Measurements from ENCODE around the gene CCM2.

The CCM2 gene

DNA sequence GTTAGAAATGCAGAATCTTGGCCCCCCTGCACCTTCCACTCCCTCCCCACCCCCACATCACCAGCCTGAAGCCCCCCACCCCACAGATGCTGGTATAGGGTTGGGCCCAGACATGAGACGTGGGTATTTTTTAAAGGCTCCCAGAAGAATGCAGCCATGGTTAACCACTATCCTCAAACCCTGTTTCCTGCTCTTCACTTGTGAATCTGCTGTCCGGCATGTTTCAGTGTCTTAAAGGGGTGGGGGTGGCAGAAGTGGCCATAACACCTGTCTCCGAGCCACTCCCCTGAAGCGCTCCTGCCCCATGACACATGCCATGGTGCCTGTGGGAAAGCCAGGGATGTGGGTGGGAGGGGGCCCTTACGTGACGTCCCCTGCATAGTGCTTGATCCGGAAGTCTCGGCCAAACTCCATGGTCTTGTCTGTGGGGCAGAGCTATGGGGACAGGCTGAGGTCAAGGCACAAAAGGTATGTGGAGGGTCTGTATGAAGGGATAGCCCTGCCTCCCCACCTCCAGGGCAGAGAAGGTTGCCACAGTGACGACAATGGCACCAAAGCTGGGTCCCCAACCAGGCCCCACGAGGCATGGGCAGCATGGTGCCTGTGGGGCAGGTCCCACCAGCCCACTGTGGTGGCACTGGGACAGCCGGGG lies 30.8 kb upstream of the CCM2 start:
- DNase-seq = no peak

DNA sequence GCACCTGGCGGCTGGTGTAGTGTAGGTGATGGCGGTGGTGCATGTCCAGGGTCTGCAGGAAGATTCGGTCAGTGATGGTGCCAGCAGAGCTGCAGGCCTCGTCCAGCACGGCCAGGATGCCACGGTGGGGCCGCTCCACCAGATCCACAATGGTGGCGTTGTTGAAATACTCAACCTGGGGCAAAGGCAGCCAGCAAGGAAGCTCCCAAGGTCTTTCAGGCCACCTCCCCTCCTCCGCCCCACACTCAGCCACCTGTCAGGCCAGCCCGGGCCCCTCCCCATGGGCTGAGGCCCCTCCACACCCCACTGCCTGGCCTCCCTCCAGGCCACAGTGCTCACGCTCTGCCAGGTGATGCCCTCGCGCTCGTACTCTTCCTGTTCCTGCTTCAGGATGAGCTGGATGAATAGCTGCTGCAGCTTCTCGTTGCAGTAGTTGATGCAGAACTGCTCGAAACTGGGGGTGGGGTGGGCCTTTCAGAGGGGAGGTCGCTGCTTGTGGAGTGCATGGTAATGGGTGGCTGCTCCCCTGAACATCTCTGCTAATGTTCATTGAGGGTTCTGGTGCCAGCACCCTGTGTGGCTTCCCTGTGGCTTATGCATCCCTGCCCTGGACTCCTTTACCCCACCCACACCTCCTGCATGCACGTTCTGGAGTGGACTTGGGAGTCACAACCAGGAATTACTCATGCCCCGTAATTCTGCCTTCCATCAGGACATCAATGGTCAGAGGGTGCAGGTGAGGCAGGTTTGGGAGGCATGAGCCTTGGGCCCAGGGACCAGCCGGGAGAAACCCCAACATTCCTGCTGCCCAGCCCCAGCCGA lies 30.1 kb upstream of the CCM2 start:
- DNase-seq = no peak

- DNase-seq = no peak
These were observed 29.4 kb upstream of the CCM2 start for GRCh38 chr7:44970523-44971051.

GRCh38 chr7:44971188-44971901 lies 28.7 kb upstream of the CCM2 start:
- DNase-seq = no peak

DNA sequence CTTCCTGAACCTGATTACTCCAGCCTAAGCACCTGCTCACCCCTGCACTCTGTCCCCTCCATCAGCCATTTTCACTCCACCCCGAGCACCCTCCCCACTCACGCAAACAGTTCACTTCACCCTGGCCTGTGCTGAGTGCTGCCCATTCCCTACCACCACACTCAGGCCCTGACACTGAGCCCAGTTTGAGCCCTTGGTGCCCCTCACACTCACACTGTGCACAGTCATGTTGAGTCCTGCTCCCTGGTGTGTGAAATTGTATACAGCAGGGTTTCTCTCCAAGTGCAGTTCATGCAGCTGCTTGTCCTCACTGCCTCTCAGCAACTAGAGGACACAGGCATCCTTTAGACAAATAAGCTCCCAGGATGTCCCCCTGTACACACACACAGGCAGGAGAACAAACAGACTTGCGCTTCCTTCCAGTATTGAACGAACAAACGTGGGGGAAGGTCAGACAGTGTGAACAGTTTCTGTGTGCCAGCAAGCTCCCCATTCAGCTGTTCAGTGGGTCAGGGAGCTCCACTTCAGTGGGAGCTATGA lies 28.0 kb upstream of the CCM2 start:
- DNase-seq = no peak

DNA sequence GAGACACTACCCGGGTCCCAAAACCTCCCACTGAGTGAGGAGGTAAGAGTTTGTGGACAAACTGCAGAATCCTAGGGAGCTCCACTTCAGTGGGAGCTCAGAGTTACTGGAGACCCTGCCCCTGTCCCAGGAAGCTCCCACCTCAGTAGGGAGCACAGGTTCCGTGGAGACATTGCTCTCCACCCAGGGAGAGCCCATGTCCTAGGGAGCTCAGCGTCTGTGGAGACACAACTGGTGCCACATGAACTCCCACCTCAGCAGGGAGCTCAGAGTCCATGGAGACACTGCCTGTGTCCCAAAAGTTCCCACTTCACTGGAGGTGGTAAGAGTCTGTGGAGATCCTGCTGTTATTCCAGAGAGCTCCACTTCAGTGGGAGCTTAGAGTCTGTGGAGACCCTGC lies 27.4 kb upstream of the CCM2 start:
- no peak for DNase-seq

DNA sequence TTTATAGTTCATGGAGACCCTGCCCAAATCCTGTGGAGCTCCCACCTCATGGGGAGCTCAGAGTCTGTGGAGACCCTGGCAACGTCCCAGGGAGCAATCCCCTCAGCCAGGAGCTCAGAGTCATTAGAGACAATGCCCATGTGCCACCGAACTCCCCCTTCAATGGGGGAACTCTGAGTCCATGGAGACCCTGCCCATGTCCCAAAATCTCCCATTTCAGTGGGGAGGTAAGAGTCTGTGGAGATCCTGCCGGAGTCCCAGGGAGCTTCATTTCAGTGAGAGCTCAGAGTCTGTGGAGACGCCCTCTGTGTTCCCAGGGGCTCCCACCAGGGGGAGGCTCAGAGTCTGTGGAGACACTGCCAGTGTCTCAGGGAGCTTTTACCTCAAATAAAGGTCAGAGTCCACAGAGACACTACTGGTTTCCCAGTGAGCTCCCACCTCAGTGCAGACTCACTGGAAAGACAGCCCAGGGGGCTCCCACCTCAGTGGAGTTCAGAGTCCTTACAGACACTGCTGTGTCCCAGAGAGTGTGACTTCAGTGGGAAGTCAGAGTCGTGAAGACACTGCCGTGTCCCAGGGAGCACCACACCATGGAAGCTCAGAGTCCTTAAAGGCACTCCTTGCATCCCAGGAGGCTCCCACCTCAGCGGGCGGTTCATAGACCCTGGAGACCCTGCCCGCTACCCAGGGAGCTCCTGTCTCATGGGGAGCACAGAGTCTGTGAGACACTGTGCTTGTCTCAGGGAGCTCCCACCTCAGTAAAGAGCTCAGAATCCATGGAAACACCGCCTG lies 26.2 kb upstream of the CCM2 start:
- DNase-seq = peak; percentile 32

DNA sequence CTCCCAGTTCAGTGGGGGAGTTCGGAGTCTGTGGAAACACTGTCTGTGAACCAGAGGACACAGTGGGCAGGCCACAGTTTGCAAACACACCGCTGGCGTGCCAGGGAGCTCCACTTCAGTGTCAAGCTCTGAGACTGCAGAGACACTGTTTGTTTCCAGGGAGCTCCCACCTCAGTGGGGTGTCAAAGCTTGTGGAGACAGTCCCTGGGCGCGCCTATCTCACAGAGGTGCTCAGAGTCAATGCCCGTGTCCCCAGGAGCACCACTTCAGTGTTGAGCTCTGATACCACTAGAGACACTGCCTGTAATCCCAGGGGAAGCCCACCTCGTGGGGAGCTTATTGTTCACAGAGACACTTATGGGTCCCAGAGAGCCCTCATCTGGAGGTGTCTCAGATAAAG lies 25.5 kb upstream of the CCM2 start:
- DNase-seq = no peak

- DNase-seq = no peak
These were observed 24.5 kb upstream of the CCM2 start for GRCh38 chr7:44975331-44976039.

DNA sequence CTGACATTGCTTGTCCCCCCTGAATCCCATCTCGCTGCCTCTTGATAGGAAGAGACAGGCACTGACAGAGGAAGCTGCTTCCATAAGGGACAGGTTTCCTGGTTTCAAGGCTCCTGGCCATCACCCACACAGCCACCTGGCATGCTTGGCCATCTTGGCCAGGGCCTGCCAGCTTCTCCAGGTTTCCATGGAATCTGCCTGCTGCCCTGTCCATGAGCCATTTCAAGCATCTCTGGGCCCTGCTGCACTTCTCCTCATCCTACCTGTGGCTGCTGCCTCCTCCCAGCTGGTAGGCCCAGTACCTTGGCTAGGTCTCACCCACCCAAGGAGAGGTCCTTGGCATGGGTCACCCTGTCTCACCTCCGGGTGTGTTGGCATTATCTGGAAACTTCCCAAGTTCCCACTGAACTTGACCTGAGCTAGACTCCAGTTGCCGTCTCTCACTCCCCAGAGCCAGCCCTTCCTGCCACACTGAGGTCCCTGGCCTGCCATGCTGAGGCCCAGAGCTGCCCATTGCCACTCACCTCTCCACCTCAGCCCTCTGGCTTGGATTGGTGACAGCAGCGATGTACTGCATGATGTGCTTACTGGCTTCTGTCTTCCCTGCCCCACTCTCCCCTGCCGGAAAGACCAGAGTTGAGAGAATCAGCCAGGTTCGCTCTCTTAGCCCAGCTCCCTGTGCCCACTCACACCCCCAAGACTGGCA lies 23.8 kb upstream of the CCM2 start:
- no peak for DNase-seq

DNA sequence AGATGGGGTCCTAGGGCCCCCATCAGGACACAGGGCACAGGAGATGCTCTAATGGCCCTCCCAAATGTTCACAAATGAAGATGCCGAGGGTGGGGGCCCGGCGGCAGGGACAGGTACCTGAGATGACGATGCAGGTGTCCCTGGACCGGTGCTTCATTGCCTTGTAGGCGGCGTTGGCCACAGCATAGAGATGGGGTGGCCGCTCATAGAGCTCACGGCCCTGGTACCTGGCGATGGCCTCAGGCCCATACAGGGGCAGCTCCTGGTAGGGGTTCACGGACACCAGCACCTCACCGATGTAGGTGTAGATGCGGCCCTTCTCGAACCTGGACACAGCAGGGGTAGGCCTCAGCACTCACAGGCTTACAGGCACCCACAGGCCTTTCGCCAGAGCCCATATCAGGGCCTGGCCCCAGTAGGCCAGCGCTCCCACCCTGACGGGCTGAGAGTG lies 23.2 kb upstream of the CCM2 start:
- no peak for DNase-seq

DNA sequence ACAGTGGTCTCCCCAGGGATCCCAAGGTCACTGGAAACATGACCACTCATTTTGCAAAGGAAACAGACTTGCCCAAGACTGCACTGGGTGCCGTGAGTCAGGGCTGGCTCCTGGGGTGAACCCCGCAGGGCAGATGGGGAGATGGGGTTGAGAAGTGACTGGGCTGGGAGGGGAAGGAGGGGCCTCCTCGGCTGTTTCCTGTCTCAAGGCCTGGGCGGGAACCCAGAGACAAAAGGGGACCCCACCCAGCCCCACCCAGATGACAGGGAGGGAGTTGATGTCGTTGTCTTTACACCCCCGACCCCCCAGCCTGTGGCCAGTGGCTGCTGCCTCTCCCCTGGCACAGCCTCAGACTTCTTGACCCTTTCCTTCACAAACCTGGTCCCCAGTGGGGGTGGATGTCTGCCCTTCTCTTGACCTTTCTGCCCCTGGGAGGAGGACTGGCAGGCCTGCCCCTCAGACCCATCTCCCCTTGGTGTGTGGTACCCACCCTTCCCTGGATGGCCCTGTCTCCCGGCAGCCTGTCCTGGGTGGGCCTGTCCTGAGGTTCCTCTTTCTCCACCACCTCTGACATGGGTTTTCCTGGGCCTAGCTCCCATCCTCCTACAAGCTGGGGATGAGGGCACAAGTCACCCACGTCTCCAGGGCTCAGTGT lies 22.6 kb upstream of the CCM2 start:
- DNase-seq = no peak

DNA sequence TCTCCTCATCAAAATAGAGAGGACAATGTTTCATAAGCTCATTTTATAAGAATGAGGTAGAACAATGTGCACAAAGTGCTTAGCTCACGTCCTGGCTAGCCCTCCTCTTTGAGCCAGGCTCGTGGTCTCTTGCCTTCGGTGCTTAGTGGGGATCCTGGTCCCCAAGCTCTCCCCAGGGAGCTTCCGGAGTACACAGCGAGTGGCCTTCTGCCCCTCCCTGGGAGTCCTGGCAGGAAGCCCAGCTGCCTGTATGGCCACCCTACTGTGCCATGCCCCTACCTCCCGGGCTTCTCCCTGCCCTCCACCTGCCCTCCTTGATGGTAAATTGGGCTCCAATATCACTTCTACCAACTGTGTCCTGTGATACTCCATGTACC lies 22.1 kb upstream of the CCM2 start:
- no peak for DNase-seq

DNA sequence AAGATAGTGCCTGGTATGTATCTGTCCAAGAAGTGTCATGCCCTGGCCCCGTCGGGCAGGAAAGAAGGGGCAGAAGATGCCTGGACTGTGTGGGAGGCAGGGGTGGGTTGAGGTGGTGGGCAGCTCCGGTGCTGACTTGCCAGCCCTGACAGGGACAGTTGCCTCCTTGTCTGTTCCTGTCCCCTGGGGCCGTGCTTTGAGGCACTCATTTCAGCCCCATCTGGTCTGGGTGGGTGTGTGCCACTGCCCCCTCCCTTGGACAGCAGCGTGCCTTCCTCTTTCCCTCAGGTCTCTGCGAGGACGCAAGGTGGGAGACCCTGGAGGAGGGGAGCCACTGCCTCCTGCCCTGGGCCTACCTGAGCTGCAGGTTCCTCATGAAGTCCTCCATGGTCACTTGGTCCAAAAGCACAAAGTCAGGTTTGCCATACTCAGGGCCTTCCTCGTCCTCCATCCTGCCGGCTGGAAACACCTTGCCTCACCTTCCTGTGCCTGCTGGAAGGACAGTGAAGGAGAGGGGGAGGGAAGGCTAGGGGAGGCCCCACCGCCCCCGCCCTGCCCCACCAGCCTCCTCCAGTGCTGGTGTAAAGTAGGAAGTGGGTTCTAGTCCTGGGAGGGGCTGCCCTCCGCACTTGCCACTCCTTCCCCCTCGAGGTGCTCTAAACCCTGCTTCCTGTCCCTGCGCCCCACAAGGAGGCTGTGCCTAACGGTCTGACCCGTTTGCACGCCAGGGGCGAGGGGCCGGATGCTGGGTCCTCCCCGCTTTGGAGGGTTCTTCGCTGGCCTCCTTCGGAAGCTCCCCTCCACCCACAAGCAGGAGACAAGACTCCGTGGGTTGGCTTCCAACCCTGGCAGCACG lies 21.3 kb upstream of the CCM2 start, which contains the start of gene MYO1G:
TSS of gene MYO1G (minus strand) at position 505 of the 856 bp plus-strand sequence. CDS start at position 451, 54 bp downstream.
- no peak for DNase-seq

GRCh38 chr7:44979481-44980392 lies 20.3 kb upstream of the CCM2 start:
- DNase-seq = peak; percentile 17

DNA sequence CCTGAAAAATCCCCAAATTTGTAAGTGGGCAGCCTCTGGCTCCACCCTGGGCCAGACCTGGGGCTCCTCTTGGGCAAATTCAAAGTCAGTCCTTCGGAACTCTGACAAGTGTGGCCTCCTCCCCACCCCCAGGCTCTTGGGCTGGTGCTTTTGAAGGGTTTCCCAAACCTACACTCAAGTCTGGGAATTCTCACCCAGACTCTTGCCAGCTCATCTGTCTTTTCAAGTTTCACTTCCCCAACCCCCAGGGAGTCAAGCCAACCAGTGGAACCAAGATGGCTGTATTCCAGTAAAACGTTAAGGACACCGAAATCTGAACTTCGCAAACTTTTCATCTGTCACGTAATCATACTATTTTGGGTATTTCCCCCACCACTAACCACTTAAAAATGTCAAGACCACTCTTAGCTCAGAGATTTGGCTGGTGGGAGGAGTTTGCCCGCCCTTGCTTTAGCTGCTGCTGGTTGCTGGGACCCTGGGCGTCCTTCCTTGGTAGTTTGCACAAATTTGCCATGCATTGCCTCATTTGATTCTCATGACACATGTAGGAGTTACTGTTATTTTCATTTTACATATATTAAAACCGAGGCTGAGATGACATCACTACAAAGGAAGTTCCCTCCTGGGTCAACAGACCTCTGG lies 19.5 kb upstream of the CCM2 start:
- peak; percentile 68 for DNase-seq

DNA sequence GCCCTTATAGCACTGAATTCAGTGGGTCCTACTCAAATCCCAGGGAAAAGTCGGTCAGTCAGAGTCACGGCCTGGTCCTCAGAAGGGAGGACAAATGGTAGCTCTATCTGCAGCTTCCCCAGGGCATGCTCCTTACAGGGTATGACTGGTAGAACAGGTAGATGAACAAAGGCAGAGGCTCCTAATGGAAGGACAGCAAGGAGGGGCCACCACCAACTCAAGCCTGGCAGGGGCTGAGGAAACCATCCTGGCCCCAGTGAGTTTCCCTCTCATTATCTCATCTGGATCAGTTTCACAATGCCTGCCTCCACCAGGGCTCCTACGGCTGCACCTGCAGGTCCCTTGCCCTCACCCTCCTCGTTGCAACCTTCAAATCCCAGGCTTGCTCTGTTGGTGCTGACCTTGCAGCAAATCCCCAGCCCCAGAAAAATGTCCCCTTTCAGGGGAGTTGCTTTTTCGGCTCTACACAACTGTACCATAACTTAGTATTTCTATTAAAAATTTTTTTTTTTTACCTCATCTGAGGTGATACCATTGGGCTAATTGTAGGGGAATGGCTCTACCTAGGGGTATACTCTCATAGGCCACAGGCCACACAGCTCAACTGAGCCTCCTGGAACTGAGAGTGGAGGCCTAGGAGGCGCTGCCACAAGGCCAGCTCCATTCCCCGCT lies 18.8 kb upstream of the CCM2 start:
- DNase-seq = no peak
